ENCODE results near the gene MSLN. TPM values are rescaled to one million over a fixed set of nuclear protein-coding genes. Genes with fewer than 3 reads are reported as not detected.

MSLN gene
- total and polyA plus RNA-seq, 2 of the 8 experiments (the other 6 are each of a cell fraction or from before 2014, with no cell fraction given), result 0.28 to 0.50 TPM

DNA sequence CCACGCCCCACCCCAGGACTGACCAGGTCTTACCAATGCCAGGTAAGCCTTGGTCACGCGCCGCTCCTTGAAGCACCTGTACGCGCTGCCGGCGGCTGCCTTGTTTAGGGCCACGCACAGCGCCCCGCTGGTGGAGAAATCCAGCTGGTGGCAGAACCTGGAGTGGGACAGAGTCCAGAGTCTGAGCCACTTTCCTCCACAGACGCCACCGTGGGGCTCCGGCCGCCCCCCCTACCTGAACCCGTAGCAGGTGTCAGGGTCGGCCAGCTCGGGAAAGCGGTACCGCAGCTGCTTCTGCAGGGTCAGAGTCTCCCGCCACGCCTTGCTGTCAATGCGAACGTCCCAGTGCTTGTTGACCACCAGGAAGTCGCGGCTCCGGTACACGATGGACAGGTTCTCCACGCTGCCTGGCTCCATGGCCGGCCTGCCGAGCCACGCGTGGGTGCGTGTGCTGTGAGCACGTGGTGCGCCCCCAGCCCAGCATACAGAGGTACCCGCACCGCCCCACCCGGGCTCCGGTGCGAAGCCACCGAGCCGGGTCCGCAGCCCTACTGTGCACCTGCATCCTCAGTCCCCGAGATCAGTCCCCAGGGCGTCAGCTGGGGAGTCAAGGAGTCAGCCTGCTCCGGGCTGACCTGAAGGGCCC is 26.9 kb downstream of the MSLN start:
- Histone ChIP-seq H4K5ac (ENCODE audit: insufficient read length, low read depth, low read length) (no peak overlapping the region), H3K18ac (ENCODE audit: extremely low read depth, low read length) (no peak overlapping the region), H4K8ac (ENCODE audit: extremely low read depth, insufficient read depth, low read length) (no peak overlapping the region; the same call in 1 of the 2 replicates), H3K4me3 (ENCODE audit: extremely low read depth in 1 of 4, insufficient read depth in 2 of 4, low read depth in 3 of 4, low read length in 4 of 4) (peak overlapping the region; percentile 76 to 98 (median 84)), H3K27ac (ENCODE audit: low read depth, low read length) (no peak overlapping the region), H3K4ac (replicated peaks; ENCODE audit: insufficient read length, low read depth, low read length) (peak overlapping the region; percentile 85), H3K23me2 (ENCODE audit: low read depth, low read length) (peaks cover 9% of the 10 kb centered on the region; the same call in 1 of the 2 replicates), H2BK15ac (ENCODE audit: low read length) (no peak overlapping the region), H3K14ac (ENCODE audit: insufficient read length) (no peak overlapping the region), H3K79me1 (ENCODE audit: low read depth, low read length) (peaks cover 5% of the 10 kb centered on the region; the same call in 1 of the 2 replicates), H2BK12ac (ENCODE audit: low read depth, low read length) (no peak overlapping the region), H3K79me2 (ENCODE audit: control insufficient read depth in 1 of 2, insufficient read depth in 2 of 2, low read length in 2 of 2) (peaks cover 0 to 16% of the 10 kb centered on the region in 2 experiments; a peak in 1 of 4 replicates), H3K9me3 (ENCODE audit: insufficient read depth in 2 of 2, low read depth in 1 of 2, low read length in 1 of 2) (no peaks in the 10 kb centered on the region), H2AK5ac (ENCODE audit: low read depth, low read length) (no peak overlapping the region), H3K36me3 (ENCODE audit: control insufficient read depth in 2 of 4, insufficient read depth in 4 of 4, low read length in 3 of 4) (peaks cover 5 to 29% (median 14%) of the 10 kb centered on the region in 4 experiments; a peak in 5 of 8 replicates), H2AFZ (ENCODE audit: low read length) (no peak overlapping the region), H4K20me1 (replicated peaks in 1 of 2; ENCODE audit: control insufficient read depth in 1 of 2, insufficient read depth in 2 of 2, low read length in 2 of 2) (peaks cover 6 to 27% of the 10 kb centered on the region in 2 experiments), H4K91ac (replicated peaks; ENCODE audit: insufficient read length, low read length) (no peak overlapping the region), H2BK120ac (replicated peaks; ENCODE audit: low read depth, low read length) (no peak overlapping the region), H3K56ac (replicated peaks; ENCODE audit: insufficient read length, low read depth, low read length) (peak overlapping the region; percentile 16), H2BK5ac (ENCODE audit: low read depth, low read length) (peak overlapping the region; percentile 52; the same call in 1 of the 2 replicates), H3K4me1 (replicated peaks in 1 of 4; ENCODE audit: control insufficient read depth in 3 of 4, insufficient read depth in 4 of 4, low read length in 3 of 4) (peaks cover 0 to 14% (median 6%) of the 10 kb centered on the region in 4 experiments; a peak in 4 of 7 replicates), H3K9ac (replicated peaks in 1 of 4; ENCODE audit: extremely low read depth in 1 of 4, low read depth in 3 of 4, low read length in 3 of 4) (peak overlapping the region; percentile 51 to 88 (median 72)), H3K27me3 (replicated peaks in 1 of 4; ENCODE audit: control insufficient read depth in 3 of 4, extremely low read depth in 1 of 4, insufficient read depth in 3 of 4, low read length in 3 of 4) (no peaks in the 10 kb centered on the region), H2BK20ac (ENCODE audit: low read length) (no peak overlapping the region), H3K23ac (ENCODE audit: insufficient read length) (no peak overlapping the region), H3K4me2 (ENCODE audit: insufficient read depth in 1 of 2, low read depth in 2 of 2, low read length in 2 of 2) (peak overlapping the region; percentile 63 to 93)
- ChIA-PET POLR2A (ENCODE audit: partially characterized antibody) (interaction anchor here (0.7 to 4.4 kb wide), 11 partner anchors 10 to 110 kb away, joined by 3 to 24 read pairs (median 5); partner anchors contain the start of genes ANTKMT, CCDC78 and METRN), CTCF (ENCODE audit: partially characterized antibody) (interaction anchor here (1.1 to 13.7 kb wide), 7 partner anchors 13 to 241 kb away, joined by 3 to 424 read pairs (median 35); partner anchors contain the start of genes ANTKMT, CCDC78, CIAO3 and GNG13)
- WGBS, 2 experiments (ENCODE audit: extremely low coverage in 1 of 2, insufficient coverage in 1 of 2, insufficient read length in 1 of 2, insufficient replicate concordance in 2 of 2, low coverage in 1 of 2, low lambda C conversion rate in 2 of 2, missing lambda C conversion rate in 1 of 2), result 65% methylated on average over 47 of the region's 47 CpGs; no CpG with 5 or more reads in 1 of the 2 experiments
- no peak for TF ChIP-seq CBX8 (IDR thresholded peaks at IDR 0.05; ENCODE audit: borderline replicate concordance, low read depth, low read length)
- FAIRE-seq (no peak), DNase-seq (ENCODE audit: low read depth in 1 of 2, low spot score in 2 of 2) (no peak)
